Sciatic nerve (tissue), 2 donors: ENCODE measurements around the gene REC8. TPM values are rescaled to one million over a fixed set of nuclear protein-coding genes. Genes with fewer than 3 reads are reported as not detected.

ENCODE experiments used
- ATAC-seq: fragments of 200-7000 bp; cut with Tn5 transposase; one replicate; pipeline ENCODE4 v1.9.1; 2020; ENCODE audit warnings: mild to moderate bottlenecking, moderate library complexity
- DNase-seq: peaks from one replicate; pipeline ENCODE4 v3.0.0-alpha.2; 2020; ENCODE audit warnings: low spot score
- intact Hi-C: fragments of 100-400 bp; cut with DNase I; formaldehyde crosslinking; loops from one replicate; pipeline ENCODE4 v1.14.2; 2022
- total RNA-seq: library from RNA; stranded (reverse); fragmentation: NEBNext Ultra II Directional; extraction: Animal tissue kit (Norgen Biotek cat#: 25700); gene quantifications from one replicate; pipeline ENCODE4 v1.2.1, GENCODE V29; 2021
- donor health status: DM: no; HTN: no; CAD: no.
- donor health status: DM: no; HTN: no; CAD: no.

Gene REC8
- total RNA-seq, 1 donor from 2014 or later: 20.9 TPM

DNA sequence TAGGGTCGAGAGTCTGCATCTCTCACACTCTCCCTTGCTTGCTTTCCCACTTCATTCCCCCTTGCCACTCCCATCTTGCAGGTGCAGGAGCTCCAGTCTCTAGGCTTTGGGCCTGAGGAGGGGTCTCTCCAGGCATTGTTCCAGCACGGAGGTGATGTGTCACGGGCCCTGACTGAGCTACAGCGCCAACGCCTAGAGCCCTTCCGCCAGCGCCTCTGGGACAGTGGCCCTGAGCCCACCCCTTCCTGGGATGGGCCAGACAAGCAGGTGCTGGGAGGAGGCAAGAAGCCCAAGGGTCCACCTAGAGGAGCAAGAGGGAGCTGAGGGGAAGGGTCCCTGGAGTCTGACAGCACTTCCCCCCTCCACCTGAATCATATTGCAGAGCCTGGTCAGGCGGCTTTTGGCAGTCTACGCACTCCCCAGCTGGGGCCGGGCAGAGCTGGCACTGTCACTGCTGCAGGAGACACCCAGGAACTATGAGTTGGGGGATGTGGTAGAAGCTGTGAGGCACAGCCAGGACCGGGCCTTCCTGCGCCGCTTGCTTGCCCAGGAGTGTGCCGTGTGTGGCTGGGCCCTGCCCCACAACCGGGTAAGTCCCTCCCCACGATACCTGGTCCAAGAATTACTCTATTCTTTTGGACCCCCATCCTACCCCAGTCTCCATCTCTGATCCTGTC is 20.3 kb upstream of the REC8 start:
- ATAC-seq: no peak
- intact Hi-C loops: no loop called here
- no peak for DNase-seq

DNA sequence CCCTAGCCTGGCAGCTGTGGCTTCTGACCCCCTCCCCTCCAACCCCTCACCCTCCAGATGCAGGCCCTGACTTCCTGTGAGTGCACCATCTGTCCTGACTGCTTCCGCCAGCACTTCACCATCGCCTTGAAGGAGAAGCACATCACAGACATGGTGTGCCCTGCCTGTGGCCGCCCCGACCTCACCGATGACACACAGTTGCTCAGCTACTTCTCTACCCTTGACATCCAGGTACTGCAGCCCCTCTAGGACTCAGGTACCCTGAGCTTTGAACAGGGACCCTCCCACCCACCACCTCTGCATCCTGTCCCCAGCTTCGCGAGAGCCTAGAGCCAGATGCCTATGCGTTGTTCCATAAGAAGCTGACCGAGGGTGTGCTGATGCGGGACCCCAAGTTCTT is 16.8 kb upstream of the REC8 start:
- DNase-seq: no peak
- intact Hi-C loops: no loop called here
- no peak for ATAC-seq

DNA sequence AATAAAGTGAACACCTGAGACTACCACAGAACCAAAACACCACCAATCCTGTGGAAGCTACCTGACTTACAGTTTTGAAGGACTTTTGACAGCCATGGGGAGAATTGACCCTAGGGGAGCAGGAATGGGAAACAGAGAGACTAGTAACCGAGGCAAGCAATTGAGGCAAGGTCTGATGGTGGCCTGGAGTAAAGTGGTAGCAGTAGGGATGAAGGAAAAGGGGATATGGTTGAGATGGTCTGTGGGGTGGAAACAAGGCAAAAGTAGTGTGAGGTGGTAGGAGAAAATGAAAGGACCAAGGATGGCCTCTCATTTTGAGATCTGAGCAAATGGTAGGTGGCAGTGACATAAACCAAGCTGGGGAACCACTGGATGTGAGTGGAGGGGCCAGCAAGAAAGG is 15.0 kb upstream of the REC8 start:
- no peak for ATAC-seq
- DNase-seq: no peak
- intact Hi-C loops: no loop called here

DNA sequence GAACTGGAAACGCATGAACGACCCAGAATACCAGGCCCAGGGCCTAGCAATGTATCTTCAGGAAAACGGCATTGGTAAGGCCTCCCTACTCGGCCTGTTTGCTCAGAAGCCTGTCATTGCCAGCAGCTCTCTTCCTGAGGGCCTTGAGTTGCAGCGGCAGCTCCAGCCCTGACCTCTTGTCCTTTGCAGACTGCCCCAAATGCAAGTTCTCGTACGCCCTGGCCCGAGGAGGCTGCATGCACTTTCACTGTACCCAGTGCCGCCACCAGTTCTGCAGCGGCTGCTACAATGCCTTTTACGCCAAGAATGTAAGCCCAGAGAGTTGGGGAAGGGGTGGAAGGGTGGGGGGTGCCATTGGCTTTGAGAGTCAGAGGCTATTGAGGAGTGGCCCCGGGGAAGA is 14.5 kb upstream of the REC8 start:
- no peak for DNase-seq
- intact Hi-C loops: no loop called here
- no peak for ATAC-seq

DNA sequence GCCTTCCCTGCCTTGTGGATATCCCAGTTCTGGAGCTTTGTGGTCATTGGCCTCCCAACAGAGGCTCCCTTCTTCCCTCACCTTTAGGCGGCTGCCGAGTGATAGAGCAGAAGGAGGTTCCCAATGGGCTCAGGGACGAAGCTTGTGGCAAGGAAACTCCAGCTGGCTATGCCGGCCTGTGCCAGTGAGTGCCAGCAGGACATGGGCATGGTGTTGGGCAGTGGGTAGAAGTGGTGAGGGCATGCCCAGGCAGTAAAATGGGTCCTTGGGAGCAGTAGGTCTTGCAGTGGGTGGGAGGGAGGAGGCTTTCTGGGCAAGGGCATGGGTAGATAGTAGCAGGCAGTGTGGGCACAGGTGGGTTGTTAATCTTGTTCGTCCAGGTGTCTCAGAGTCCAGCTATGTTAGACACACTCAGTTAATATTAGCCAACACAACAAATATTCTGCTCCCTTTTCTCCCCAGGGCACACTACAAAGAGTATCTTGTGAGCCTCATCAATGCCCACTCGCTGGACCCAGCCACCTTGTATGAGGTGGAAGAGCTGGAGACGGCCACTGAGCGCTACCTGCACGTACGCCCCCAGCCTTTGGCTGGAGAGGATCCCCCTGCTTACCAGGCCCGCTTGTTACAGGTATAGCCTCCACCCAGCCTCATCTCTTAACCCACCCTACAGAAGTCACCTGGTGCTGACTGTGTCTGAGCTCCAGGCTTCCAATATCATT is 11.9 kb upstream of the REC8 start:
- no peak for ATAC-seq
- intact Hi-C loops: no loop called here
- no peak for DNase-seq

DNA sequence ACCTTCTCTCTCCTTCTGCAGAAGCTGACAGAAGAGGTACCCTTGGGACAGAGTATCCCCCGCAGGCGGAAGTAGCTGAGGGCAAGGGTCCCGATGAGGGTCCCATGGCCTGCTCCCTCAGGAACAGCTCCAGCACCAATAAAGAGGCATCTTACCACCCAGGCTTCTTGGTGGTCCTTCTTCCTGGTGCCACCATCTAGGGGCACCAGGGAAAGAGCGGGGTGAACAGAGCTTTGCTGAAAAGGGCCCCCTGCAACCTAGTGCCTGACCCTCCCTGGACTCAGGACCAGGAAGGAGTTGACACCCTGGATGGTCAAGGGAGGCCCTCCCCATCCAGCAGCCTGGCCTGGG is 11.4 kb upstream of the REC8 start:
- intact Hi-C loops: no loop called here
- DNase-seq: no peak
- ATAC-seq: peak; percentile 23

DNA sequence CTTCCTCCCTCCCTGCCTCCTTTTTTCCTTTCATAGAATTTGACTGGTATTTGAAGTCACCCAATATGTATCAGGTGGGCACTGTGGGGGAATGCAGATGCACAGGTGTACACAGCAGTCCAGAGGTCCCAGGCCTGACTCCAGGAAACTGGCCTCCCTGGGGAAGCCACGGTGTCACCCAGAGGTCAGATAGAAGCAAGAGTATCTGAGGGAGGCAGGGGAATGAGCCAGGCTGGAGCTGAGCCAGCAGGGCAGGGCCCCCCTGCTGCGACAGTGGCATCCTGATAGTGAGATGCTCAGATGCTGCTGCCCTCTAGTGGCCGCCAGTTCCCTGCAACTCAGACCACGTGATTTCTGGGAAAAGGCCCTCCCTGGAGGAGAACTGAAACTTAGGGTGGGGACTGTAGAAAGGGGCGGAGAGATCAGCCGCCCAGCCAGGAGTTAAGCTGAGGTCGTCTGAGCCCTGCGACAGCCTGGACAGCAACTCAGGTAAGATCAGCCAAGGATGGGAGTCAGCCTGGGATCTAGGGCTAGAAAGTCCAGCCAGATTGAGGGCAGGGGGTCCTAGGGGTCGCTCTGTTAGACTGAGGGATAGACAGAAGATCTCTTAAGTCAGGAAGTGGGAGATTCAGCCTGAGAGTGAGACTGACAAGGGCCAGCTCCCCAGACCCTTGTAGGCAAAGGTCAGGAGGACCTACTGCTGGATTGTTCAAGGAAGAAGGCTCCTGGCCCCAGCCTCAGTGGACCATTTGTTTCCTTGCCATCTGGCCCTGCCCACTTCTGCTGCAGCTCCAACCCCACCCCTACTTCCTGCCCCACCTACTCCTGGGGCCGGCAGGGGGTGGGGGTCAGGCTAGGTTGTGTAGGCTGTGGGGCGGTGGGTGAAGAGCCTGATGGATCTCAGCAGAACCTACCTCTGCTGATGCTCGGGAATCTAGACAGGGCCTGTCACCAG is 10.8 kb upstream of the REC8 start, which contains the start of gene IRF9:
TSS of gene IRF9 (plus strand) at position 416 of the 955 bp plus-strand sequence. CDS start 880 bp downstream, outside the sequence.
- DNase-seq (peak; percentile 98), ATAC-seq (peak; percentile 97)
- intact Hi-C loops: no loop called here

DNA sequence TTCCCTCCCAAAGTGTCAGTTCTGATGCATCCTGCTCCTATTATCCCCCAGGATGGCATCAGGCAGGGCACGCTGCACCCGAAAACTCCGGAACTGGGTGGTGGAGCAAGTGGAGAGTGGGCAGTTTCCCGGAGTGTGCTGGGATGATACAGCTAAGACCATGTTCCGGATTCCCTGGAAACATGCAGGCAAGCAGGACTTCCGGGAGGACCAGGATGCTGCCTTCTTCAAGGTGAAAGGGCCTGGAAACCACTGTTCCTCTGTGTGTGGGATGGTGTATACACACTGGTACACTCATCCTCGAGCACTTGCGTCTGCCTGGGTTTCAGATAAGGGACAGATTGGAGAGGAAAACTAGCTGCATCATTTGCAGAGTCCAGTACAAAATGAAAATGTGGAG is 9.8 kb upstream of the REC8 start:
- intact Hi-C loops: no loop called here
- ATAC-seq (peak; percentile 1), DNase-seq (no peak)

DNA sequence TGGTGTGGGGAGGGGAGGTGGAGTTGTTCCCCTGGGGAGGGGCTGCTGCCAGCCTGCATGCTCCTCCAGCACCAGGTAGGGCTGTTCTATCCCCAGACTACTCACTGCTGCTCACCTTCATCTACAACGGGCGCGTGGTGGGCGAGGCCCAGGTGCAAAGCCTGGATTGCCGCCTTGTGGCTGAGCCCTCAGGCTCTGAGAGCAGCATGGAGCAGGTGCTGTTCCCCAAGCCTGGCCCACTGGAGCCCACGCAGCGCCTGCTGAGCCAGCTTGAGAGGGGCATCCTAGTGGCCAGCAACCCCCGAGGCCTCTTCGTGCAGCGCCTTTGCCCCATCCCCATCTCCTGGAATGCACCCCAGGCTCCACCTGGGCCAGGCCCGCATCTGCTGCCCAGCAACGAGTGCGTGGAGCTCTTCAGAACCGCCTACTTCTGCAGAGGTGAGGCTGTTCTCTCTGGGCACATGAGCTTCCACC is 7.3 kb upstream of the REC8 start:
- ATAC-seq (no peak), DNase-seq (no peak)
- intact Hi-C loops: no loop called here

DNA sequence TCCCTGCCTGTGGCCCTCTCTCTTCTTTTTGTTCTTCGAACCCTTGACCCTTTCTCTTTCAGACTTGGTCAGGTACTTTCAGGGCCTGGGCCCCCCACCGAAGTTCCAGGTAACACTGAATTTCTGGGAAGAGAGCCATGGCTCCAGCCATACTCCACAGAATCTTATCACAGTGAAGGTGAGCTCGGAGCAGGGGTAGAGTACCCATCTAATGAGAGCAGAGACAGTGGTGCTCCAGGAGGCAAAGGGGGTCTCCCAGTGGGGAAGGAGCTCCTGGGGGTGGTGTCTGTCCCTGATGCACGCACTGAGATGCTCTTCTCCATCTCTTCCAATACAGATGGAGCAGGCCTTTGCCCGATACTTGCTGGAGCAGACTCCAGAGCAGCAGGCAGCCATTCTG is 6.1 kb upstream of the REC8 start:
- no peak for DNase-seq
- intact Hi-C loops: no loop called here
- no peak for ATAC-seq

DNA sequence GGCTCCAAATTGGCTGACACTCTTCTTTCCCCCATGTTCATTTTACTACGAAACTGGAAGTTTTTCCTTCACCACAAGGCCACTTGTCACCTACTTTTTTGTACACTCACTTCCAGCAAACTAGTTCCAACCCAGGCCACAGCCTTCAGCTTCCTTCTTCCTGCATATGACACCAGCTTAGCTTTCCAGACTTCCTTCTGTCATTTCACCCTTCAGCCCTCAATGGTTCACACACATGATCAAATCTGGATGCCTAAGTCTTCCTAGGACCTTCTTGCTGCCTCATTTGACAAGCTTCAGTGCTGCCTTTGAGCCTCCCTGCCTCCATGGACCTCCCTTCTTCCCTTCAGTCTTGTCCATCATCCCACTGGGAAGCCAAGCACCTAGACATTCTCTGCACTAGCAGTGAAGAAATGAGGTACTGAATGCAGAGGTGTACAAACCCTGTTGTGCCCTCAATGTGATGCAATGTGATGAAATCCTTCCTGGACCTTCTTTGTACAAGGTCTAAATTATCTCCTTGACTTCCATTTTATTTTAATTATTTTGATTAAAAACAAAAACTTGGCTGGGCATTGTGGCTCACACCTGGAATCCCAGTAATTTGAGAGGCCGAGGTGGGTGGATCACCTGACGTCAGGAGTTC is 4.3 kb upstream of the REC8 start:
- intact Hi-C loops: no loop called here
- no peak for ATAC-seq
- DNase-seq: no peak

DNA sequence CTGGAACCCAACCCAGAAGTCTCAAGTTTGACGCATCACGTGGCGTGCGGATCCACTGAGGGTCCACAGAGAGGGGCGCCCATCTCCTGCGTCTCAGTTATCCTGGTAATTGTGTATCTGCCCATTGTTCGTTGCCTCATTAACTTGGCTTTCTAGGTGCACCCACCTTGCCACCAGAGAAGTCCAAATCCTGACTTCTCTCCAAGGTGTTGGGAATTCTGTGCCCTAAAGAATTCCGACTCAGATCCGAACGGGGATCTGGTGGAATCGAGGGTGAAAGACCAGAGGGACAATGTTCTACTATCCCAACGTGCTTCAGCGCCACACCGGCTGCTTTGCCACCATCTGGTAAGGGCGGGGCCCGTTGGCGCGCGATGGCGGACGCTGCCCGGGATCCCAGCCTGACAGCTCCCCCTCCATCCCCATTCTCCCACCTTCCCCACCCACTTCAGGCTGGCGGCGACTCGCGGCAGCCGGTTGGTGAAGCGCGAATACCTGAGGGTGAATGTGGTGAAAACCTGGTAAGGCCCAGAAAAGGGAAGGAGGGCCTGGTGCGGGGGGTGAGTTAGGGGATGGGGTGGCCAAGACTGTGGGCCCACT is 481 bp downstream of the REC8 start:
- ATAC-seq: peak; percentile 6
- intact Hi-C loops: no loop called here
- DNase-seq: no peak

DNA sequence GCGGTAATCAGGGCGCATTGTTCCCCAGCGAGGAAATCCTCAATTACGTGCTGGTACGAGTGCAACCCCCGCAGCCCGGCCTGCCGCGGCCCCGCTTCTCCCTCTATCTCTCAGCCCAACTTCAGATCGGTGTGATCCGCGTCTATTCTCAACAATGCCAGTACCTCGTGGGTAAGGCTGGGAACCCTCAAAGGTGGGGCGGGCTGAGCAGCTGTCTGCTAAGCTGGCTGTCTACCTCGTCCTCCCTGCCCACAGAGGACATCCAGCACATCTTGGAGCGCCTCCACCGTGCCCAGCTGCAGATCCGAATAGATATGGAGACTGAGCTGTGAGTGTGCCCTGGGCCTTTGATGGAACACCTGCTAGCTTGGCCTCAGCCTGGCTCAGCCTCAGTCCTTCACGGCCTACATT is 996 bp downstream of the REC8 start:
- ATAC-seq (no peak), DNase-seq (no peak)
- intact Hi-C loops: no loop called here

DNA sequence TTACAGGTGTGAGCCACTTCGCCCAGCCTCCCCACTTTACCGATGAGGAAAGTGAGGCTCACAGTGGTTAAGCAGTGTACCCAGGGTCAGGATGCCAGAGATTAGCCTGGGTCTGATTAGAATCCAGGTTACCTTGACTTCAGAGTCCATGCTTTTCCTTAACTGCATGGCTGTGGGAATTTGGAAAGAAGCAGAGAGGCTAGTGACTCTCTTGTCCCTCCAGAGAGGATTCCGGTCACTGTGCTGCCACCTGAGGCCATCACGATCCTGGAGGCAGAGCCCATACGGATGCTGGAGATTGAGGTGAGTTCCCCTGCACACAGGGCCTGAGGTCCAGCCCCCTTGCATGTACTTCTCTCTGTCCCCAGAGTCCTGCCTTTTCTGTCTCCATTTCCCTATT is 4.7 kb downstream of the REC8 start:
- intact Hi-C loops: no loop called here
- DNase-seq (no peak), ATAC-seq (no peak)

DNA sequence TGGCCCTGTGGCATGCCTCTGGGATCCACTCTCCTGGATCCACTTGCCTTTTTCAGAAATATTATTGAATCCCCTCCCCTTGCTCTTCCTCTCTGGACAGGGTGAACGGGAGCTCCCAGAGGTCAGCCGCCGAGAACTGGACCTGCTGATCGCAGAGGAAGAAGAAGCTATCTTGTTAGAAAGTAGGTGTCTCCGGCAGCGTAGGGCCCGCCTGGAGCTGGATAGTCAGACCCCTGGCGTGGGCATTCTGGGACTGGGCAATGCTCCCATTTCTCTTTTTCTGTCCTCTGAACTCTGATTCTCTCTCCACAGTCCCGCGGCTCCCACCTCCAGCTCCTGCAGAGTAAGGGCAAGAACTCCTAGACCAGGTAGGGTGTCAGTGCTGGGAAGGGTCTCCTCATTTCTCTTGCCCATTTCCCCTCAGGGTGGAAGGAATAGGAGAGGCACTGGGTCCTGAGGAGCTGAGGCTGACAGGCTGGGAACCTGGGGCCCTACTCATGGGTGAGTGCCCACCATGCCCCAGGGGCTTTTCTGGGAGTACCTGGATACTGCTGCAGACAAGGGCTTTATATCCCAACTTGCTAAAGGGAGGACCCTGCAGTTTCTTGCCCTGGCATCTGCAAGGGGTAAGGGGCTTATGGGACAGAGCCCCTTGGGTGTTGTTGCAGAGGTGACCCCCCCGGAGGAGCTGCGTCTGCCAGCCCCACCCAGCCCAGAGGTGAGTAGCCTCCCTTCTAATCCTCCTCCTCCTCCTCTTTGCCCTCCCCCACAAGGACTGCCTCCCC is 5.4 kb downstream of the REC8 start:
- DNase-seq: no peak
- ATAC-seq: no peak
- intact Hi-C loops: no loop called here

DNA sequence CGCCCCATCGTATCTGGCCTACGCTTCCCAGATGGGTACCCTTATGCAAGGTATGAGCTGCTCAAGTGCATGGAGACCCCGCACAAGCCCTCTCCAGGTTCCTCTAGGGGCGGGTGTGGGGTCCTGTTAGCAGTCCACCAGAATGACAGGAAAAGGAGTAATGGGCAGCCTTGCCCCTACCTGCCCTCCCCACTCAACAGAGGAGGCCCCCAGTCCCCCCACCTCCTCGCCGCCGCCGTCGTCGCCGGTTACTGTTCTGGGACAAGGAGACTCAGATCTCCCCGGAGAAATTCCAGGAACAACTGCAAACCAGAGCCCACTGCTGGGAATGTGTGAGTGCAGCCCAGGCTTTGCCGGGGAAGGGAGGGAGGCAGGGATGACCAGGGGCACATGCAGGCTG is 6.0 kb downstream of the REC8 start:
- intact Hi-C loops: no loop called here
- ATAC-seq (no peak), DNase-seq (no peak)

DNA sequence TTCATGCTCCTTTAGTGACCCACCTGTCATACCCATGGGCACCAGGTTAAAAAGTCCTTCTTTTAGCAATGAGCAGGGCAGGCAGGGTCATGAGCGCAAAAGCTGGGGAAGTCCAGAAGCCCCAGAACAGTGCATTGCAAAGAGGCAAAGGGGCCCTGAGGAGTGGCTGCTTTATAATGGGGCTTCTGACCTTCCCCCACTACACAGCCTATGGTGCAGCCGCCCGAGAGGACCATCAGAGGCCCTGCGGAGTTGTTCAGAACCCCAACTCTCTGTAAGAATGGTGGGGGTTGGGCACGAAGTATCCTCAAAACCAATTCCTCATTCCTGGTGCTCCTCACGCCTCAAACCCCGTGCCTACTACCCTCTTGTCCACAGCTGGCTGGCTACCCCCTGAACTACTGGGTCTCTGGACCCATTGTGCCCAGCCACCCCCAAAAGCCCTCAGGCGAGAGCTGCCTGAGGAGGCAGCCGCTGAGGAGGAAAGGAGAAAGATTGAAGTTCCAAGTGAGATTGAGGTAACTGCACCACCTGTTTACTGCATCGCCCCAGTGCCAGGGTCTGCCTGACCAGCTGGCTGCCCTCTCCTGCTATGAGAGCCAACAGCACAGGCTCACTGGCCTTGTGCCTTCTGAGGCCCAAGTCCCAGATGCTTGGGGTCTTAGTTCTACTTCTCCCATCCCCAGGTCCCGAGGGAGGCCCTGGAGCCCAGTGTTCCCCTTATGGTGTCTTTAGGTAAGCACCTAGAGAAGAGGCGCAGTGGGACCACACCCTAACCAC is 6.7 kb downstream of the REC8 start:
- intact Hi-C loops: no loop called here
- ATAC-seq (no peak), DNase-seq (no peak)
